CD4-positive, alpha-beta T cell treated with Interleukin-12 subunit alpha and Interleukin-12 subunit beta, for 1 hour (primary cell): ENCODE data around the gene RPS29.
A peak's percentile ranks its signal among the peaks of the same experiment; 100 is the strongest.
"Not testable (repeated sequence)": the region's sequence is repeated elsewhere in the genome, so short reads cannot be mapped to it uniquely, and the experiment has no call there.

ENCODE experiments used
- DNase-seq: peaks from one replicate; pipeline ENCODE4 v3.0.0-alpha.2; 2020

The RPS29 gene

DNA sequence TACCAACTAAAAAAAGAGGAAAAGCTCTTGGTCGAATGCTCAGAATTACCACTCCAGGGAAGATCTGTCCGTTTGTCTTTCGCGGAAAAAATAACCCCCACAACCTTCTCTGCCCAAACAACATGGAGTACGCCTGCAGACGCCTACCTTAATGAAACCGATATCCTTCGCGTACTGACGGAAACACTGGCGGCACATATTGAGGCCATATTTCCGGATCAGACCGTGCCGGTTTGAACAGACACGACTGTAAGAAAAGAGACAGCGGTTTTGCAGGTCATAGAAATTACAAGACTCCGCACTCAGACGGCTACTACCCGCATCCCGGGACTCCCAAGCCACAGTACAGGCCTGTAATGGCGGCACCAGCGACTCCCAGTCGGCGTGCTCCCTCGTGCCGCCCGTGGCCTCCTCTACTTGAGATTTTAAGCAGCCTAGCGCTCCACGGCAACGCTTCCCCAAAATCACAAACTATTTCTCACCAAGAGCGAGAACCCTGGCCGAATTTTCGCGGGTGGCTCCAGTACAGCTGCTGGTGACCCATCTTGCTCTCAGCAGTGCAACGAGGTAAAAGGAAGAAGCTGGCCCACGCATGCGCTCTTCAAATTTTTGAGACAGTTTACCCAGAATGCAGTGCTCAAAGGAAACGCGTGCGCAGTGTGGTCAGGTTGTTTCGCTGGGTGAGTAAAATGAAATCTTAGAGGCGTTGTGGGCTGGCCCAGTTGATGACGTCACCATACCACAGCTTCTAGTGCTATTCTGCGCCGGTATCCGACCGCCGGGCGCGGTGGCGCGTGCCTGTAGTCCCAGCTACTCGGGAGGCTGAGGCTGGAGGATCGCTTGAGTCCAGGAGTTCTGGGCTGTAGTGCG lies at the start of gene RPS29:
TSS of gene RPS29 (minus strand) at position 578 of the 870 bp plus-strand sequence. CDS start at position 544, 34 bp downstream.
- DNase-seq, result peak; percentile 99

DNA sequence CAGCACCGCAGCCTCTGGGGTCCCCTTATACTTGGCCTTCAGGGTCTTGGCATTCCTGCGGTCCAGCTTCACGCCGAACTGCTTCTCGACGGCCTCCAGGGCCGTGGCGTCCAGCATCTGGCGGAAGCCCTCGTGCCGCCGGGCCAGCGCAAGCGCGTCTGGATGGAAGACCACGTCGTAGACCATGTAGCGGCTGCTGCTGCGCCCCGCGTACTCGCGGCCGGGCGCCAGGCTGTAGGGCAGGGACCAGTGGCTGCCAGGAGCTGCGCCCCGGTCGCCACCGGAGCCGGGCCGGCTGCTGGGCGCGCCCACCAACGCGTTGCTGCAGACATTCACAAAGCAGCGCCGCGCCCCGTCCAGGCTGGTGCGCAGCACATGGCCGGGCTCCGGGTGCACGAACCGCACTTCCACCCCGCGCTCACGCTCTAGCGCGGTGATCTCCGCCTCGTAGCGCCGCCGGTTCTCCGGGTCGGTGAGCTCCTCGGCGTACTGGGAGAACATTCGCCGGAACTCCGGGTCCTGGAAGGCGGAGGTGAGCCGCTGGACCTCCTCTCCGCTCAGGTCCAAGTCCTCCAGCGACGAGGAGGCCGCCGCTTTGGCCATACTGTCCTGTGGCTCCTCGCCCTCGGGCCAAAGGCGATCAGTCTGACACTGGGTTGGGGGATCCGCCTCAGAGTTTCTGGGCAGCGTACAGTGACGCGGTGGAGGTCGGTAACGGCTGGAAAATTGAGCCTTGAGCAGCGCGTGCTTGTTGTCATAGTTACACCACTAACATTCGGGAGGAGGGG lies 48.6 kb upstream of the RPS29 start, which contains the start of gene DNAAF2:
TSS of gene DNAAF2 (minus strand) at position 698 of the 788 bp plus-strand sequence. CDS start at position 603, 95 bp downstream.
- peak; percentile 81 for DNase-seq

DNA sequence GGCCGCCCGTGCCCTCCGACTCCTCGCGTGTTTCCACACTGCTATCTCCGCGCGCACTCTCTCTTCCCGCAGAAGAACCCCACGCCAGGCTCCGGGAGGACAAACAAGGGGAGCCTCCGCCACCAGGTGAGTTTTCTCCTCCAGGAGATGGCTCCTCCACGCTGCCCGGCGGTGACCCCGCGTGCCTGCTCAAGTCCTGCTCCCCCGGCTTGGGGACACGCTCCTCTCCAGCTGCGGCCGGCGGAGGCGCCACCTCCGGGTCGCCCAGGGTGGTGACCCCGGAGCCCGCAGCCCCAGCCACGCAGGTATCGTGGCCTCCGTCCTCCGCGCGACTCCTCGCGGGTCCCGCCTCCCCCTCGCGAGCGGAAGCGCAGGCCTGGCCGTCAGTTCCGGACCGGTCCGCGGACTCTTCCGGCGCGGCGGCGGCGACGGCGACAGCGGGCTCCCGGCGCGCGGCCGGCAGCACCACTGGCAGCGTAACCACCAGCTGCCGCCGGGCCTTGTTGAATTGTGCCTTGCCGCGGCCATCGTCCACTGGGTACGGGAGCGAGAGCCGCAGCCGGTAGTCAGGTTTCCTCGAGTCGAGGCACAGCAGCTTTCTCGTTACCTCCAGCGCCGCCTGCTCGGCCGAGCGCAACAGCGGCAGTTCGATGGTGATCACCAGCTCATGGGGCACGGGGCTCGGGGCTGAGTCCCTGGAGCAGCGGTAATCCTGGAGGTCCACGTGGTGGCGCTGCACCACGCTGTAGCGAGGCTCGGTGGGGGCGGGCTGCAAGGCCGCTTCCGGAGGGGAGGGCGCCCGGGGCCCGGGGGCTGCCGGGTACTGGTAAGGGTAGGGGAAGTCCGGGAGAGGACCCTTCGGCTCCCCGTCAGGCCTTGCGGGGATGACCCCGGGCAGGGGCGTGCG lies 47.7 kb upstream of the RPS29 start:
- peak; percentile 96 for DNase-seq

DNA sequence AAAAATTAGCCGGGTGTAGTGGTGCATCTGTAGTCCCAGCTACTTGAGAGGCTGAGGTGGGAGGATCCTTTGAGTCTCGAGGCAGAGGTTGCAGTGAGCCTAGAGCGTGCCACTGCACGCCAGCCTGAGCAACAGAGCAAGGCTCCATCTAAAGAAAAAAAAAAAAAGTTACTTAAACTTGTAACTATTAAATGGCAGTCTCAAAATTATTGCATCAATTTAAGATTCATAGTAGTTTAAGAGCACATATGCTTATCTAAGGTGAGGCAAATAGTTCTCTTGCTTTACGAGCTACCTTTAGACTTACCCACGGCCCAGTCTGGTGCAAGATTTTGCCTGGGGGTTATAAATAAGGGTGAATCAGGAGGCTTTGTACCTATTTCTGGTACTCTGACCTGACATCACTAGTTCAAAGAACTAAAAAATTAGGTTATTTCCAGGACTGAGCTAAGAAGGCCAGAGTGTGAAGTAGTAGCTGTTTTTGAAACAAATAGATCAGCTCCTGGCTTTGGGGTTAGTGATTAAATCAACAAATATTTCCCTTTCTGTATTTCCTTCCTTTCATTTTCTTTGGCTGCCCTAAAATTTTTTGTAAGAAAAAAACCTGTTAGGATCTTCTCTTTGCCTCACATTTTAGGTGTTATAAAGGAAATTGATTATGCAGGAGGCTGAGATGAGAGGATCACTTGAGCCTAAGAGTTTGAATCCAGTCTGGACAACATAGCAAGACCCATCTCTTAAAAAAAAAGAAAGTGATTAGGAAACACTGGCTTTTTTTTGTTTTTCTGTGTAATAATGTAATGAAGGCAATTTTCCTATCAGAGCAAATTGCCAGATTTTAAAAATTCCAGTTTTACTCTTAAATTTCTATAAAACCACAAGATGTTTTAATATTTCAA lies 38.0 kb upstream of the RPS29 start:
- peak; percentile 71 for DNase-seq

DNA sequence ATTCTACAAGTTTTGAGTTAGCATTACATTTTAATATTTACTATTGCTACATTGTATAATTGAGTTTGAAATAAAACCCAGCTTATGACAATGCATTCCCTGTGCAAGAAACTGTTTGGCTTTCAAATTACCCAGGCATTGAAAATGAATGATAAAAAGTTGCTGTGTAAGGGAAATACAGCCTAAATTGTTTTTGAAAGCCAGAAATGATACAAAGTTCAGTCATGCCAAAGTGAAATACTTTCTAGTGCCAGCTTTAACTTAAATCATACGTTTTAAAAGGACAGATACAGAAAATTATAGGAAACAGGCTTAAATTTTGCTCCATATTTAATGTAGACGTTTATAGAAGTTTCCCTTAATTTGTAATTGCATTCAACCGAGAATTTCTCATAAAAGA lies 37.2 kb upstream of the RPS29 start:
- no peak for DNase-seq

DNA sequence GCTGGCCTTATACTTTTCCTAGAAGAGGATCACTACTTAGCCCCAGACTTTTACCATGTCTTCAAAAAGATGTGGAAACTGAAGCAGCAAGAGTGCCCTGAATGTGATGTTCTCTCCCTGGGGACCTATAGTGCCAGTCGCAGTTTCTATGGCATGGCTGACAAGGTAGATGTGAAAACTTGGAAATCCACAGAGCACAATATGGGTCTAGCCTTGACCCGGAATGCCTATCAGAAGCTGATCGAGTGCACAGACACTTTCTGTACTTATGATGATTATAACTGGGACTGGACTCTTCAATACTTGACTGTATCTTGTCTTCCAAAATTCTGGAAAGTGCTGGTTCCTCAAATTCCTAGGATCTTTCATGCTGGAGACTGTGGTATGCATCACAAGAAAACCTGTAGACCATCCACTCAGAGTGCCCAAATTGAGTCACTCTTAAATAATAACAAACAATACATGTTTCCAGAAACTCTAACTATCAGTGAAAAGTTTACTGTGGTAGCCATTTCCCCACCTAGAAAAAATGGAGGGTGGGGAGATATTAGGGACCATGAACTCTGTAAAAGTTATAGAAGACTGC lies 35.9 kb upstream of the RPS29 start:
- DNase-seq, result no peak

DNA sequence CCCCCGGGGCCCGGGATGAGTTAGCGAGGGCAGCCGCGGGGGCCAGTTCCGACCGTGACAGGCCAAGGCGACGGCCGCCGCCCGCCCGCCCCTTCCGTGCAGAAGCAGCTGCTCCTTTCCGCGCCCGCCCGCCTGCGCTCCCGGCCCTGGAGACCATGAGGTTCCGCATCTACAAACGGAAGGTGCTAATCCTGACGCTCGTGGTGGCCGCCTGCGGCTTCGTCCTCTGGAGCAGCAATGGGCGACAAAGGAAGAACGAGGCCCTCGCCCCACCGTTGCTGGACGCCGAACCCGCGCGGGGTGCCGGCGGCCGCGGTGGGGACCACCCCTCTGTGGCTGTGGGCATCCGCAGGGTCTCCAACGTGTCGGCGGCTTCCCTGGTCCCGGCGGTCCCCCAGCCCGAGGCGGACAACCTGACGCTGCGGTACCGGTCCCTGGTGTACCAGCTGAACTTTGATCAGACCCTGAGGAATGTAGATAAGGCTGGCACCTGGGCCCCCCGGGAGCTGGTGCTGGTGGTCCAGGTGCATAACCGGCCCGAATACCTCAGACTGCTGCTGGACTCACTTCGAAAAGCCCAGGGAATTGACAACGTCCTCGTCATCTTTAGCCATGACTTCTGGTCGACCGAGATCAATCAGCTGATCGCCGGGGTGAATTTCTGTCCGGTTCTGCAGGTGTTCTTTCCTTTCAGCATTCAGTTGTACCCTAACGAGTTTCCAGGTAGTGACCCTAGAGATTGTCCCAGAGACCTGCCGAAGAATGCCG lies 35.1 kb upstream of the RPS29 start:
- DNase-seq, result no peak

DNA sequence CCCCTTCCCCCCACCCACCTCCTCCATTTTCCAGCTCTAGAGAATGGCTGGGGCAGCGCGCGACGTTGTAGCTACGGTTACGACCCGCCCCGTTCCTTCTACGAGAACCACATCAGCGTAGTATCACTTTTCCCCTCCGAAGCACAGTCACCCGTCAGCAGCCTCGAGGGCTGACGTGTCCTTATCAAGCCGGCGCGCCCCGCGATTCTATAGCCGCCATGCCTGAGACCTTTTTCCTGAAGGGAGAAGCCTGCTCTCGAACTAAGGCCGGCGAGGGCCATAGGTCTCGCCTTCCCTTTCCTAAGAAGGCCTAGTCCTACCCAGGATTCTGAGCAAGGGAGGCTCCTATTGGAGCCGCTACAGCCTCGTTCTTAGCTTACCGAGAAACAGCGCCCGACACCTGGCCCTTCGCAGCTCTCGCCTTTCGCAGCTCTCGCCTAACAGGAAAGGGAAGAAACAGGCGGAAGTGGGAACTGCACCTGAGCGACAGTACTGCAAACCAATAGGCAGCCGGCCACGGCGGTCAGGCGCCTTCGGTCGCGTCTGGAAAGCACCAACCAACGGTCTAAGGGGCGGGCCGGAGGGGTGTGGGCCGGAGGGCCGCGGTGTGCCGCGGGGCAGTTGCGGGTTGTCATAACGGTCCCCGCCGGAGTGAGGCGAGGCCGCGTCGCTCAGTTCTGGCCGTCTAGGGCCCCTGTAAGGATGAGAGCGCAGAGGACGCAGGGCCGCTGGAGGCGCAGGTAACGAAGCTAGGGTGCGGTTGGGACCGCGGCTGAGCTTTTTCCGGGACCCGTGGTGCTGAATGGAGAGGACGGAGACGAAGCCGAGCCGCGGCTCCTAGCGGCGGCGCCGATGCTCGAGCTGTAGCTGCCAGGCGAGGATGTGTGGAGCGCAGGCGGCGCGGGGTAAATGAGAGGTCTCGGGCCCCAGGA lies 34.3 kb upstream of the RPS29 start, which contains the start of the genes MGAT2 and RPL36AL:
TSS of gene MGAT2 (plus strand) at position 618 of the 932 bp plus-strand sequence. CDS start 470 bp downstream, outside the sequence.
TSS of gene RPL36AL (minus strand) at position 445 of the 932 bp plus-strand sequence. CDS start 1,522 bp downstream, outside the sequence.
- DNase-seq, result peak; percentile 95

DNA sequence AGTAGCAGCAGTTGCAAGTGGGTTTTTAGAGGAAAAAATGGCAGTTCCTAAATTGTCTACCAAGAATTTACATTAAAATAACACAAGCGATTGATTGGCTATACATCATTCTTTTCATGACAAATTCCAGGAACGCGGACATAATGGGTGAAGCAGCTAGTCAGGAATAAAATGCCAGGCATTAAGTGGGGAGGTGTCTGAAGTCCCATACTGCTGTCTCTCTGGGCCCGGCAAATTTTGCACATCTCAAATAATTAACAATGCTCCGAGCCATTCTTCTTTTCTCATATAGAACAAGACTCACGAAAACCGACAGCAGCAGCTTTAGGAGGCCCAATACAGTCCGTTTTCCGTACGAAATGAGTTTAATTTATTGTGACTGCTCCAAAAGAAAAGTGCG lies 33.5 kb upstream of the RPS29 start:
- DNase-seq, result no peak

DNA sequence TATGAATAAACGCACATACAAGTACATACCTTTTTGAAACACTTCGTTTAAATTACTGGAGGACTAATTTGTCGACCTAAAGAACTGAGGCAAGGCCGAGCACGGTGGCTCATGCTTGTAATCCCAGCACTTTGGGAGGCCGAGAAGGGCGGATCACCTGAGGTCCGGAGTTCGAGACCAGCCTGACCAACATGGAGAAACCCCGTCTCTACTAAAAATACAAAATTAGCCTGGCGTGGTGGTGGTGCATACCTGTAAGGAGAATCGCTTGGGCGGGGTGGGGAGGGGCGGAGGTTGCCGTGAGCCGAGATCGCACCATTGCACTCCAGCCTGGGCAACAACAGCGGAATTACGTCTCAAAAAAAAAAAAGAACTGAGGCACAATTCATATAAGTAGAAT lies 33.1 kb upstream of the RPS29 start:
- DNase-seq, result not testable (repeated sequence)

DNA sequence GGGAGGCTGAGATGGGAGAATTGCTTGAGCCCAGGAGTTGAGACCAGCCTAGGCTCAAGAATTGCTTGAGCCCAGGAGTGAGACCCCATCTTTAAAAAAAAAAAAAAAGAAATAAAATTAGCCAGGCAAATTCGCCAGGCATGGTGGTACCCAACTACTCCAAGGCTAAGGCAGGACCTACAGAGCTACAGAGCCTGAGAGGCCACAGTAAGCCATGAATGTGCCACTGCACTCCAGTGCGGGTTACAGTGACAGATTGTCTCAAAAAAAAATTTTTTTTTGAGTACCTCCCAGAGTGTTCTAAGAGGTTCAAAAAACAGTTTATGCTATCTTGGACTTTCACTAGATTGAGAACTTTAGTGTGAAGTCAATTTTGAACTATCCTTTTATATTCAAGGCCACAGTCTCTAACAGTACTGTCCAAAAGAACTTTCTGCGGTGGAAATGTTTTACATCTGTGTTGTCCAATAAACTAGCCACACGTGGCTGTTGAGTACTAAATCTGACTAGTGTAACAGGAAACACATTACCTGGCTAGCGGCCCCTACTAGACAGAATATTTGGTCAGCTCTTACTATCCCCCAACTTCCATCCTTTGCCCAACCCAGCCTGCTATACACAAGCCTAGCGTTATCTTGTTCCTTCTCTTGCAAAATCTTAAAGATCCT lies 31.8 kb upstream of the RPS29 start:
- DNase-seq, result no peak

DNA sequence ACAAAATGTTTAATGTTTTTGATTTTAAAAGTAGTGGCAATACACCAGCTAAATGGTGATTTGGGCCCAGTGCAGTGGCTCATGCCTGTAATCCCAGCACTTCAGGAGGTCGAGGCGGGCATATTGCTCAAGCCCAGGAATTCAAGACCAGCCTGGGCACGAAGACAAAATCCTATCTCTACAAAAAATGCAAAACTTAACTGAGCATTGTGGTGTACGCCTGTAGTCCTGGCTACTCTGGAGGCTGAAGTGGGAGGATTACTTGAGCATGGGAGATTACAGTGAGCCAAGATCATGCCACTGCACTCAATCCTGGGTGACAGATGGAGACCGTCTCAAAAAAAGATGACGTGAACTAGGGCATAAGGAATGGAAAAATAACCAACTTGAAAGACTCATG lies 29.6 kb upstream of the RPS29 start:
- no peak for DNase-seq

DNA sequence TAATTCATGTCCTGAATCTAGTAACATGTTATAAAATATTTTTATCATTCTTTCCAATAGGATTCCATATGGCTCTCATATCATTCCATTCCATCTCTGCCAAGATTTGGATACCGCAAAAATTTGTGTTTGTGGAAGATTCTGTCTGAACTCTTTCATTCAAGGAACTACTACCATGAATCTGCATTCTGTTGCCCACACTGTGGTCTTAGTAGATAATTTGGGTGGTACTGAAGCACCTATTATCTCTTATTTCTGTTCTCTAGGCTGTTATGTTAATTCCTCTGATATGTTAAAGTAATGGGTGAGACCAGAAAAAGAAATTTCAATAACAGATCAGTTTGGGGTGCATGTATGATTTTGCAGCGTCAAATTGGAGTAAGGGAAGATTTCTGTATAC lies 28.0 kb upstream of the RPS29 start:
- DNase-seq, result no peak

DNA sequence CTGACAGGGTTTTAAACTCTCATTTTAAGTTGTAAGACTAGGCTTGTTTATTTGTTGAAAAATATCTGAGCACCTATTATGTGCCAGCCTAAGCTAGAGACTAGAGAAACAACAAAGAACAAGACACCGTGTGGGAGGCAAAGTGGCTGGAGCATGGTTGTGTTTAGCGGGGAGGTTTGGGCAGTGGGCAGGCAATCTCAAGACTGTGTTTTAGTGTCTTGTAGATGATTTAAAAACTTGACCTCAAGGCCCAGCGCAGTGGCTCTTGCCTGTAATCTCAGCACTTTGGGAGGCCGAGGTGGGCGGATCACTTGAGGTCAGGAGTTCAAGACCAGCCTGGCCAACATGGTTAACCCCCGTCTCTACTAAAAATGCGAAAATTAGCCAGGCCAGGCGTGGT lies 26.5 kb upstream of the RPS29 start:
- DNase-seq, result no peak

DNA sequence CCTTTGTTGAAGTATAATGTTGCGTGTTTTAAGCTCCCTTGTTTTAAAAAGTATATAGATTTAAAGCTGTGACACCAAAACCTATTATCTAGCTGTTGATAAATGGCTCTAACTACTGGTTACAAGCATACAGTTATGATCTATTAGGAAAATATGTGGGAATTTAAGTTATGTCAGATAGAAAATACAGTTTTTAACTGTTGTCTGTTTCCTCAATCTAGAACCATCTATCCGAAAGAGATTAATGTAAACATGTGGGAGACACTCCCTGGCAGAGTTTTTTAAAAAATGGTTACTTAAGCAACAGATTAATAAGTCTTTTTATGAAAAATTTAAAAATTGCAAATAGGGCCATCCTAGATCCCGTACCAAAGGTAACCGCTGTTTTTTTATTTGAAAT lies 26.1 kb upstream of the RPS29 start:
- DNase-seq, result no peak

DNA sequence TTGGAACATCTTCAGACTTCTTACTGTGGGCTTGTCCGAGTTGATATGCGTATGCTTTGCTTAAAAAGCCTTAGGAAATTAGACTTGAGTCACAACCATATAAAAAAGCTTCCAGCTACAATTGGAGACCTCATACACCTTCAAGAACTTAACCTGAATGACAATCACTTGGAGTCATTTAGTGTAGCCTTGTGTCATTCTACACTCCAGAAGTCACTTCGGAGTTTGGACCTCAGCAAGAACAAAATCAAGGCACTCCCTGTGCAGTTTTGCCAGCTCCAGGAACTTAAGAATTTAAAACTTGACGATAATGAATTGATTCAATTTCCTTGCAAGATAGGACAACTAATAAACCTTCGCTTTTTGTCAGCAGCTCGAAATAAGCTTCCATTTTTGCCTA lies 21.4 kb upstream of the RPS29 start:
- DNase-seq, result no peak

DNA sequence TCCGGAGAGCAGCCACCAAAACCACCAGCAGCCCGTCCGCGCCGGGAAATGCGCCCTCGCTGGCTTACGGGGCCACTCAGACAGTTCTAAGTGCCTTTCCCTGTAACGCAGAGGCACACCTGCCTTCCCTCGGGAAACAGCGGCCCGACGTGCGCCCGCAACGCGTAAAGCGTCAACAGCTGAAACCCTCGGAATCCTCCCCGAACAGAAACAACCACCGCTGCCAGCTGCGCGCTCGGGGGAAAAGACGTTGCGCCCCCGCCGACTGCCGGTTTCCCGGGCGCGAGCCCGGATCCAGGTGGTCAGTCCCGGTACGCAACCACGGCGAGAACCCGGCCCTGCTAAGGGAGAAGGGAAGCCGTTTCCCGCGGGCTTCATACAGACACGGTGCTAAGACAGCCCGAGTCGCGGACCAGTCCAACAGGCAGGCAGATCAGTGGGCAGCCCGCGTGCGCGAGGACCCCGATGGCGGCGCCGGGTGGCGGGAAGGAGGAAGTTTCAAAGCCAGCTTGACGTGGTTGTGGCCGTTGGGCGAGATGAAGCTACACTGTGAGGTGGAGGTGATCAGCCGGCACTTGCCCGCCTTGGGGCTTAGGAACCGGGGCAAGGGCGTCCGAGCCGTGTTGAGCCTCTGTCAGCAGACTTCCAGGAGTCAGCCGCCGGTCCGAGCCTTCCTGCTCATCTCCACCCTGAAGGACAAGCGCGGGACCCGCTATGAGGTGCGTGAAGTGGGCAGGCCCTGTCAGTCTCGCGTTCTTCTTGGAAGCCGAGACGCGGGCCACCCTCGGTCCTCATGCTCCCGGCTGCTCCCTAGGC lies 12.5 kb upstream of the RPS29 start, which contains the start of gene LRR1:
TSS of gene LRR1 (plus strand) at position 456 of the 816 bp plus-strand sequence. CDS start at position 537, 81 bp downstream.
- peak; percentile 87 for DNase-seq

DNA sequence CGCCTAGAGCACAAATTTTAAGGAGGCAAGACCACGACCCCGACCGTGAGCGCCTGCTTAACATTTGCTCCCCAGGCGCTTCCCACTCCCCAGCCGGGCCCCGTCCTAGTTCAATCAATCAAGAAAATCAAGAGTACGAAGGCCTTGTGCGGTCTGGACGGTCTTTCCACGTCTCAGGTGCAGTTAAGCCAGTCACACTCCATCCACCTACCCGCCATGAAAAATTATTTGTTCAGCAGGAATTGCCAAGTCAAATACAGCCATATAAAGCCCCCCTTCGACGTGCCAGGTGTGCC lies 12.0 kb upstream of the RPS29 start:
- no peak for DNase-seq
